HG03095 (cell line): ENCODE data around the gene HAP1.
"Not testable (repeated sequence)": the region's sequence is repeated elsewhere in the genome, so short reads cannot be mapped to it uniquely, and the experiment has no call there.

ENCODE experiments used
- ATAC-seq: cut with Tn5 transposase; IDR thresholded peaks from one replicate; pipeline ENCODE4 v1.9.1; 2021; ENCODE audit warnings: moderate library complexity; ENCODE audit not compliant: unreplicated experiment

HAP1 gene

DNA sequence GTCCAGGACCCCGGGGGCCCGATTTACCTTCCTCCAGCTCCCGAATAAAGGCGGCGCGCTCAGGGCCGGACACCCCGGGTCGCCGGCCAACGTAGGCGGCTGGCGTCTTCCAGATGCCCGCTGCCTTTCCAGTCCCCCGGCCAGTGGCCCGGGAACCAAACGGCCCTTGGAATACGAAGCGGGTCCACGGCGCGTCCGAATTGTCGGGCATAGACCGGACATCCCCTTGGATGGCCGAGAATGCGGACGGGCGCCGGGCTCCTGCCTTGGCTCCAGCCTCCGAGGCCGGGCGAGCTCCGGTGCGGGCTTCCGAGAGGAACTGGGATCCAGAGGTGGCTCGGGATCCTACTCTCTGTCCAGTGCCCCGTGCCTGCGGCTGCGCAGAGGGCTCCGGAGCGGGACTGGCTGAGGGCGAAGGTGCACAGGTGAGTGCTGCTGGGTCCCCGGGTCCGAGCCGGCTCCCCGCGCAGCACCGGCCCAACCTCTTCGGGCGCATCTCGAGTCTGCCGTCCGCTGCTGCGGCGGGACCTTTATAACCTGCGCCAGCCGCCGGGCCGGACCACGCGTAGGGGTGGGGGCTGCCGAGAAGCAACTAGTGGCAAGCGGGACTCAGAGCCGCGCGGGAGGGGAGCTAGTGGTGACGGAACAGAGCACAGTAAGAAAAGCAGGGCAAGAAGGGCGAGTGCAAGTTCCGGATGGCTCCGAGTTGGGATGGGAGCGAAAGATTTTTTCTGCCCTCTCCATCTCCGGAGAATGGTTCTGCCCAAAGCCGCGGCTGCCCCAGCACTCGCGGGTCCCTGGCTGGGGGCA is at the start of gene HAP1:
HAP1 (minus strand) TSS at position 505 of the 810 bp plus-strand sequence; CDS start at position 496, 9 bp downstream.
- no peak for ATAC-seq

- ATAC-seq, result no peak
Measured at GRCh38 chr17:41782142-41782541, 47.7 kb upstream of the HAP1 start.

GRCh38 chr17:41781404-41782110 is 47.1 kb upstream of the HAP1 start:
- no peak for ATAC-seq

DNA sequence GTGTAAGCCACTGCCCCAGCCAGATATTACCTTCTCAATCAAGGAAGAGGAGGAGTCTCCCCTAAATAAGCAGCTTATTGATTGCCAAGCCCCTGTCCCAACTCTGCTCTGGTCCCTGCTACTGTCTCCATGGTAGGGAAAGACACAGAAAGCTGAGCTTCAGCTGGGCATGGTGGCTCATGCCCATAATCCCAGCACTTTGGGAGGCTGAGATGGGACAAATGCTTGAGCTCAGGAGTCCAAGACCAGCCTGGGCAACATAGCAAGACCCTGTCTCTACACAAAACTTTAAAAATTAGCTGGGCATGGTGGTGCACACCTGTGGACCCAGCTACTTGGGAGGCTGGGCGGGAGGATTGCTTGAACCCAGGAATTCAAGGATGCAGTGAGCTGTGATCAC is 45.5 kb upstream of the HAP1 start:
- ATAC-seq, result no peak

GRCh38 chr17:41777574-41778188 is 43.2 kb upstream of the HAP1 start:
- no peak for ATAC-seq

DNA sequence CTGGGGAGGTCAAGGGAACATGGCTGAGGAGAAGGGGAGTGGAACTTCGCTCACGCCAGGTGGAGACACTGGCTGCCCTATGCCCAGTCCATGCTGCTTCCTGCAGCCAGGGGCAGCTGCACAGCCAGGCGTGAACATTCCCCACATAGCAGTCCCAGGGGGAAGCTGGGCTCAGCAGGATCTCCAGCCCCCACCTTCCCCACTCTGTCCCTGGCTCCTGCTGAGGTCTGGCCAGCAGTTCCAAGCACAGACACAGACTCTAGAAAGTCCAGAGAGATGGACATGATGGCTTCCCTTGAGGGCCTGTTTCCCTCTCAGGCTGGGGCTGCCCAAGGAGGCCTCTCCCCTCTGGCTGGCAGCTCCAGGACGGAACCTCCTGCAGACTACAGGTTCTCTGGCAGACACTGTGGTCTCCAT is 42.7 kb upstream of the HAP1 start:
- ATAC-seq, result no peak

GRCh38 chr17:41776262-41776900 is 41.9 kb upstream of the HAP1 start:
- not testable (repeated sequence) for ATAC-seq

GRCh38 chr17:41775394-41776226 is 41.2 kb upstream of the HAP1 start:
- ATAC-seq, result no peak

DNA sequence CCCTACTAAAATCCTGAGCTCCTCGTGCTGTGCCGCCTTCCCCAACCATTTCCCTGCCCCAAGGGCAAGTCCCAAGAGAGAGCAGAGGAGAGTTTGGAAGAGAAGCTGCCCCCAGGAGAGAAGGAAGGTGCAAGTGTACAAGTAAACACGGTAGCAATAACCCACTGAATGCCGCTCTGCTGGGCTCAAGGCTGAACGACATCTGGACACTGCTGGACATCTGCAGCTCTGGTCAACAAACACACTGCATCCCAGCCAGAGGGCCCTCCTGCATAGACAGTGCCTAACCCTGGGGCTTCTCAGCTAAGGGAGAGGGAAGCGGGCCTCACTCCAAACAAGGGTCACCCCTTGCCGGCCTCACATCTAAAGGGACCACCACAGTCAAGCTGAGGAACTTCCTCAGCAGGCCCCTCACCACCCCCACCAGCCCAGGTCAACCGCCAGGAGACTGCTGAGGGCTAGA is 39.3 kb upstream of the HAP1 start:
- no peak for ATAC-seq

GRCh38 chr17:41773190-41773588 is 38.7 kb upstream of the HAP1 start:
- ATAC-seq, result no peak

DNA sequence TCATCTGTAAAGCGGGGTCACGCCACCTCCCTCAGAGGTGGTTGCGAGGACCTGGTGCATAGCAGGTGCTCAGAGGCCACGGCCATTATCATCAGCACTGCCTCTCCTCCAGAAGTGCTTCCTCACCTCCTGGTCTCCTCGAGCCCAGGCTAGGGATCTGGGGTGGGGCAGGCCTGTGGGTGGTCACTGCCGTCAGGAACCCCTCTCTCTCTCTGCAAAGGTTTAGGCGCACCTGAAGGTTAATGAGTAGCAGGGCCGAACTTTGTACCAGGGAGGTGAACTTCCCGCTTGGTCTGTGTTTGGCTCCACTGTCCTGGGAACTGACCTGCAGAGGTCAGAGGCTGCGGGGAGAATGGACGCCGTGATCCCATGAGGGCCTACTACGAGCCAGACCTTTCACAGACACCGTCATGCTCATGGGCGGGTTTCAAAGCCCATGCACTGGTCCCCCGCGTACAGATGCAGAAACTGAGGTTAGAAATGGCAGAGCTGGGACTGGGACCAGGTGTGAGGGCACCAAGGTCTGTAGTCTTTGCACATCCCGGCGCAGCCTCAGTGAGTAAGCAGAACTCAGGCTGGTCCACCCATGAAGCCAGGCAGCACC is 38.2 kb upstream of the HAP1 start:
- ATAC-seq, result no peak

DNA sequence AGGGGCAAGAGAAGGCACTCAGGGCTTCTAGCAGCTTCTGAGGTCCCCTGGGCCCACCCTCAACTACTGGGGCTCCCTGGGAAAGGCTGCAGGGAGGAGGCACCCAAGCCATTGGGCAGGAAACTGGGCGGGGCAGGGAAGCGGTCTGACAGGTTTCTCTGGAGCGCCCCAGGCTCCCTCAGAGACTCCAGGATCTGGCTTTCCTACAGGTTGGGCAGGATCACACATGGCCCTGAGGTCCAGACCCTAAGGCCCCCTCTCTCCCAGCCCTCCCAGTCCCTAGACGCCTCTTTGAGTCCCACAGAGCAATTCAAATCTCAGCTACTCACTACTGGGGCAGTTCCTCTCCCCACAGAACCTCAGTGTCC is 37.8 kb upstream of the HAP1 start:
- ATAC-seq, result no peak

DNA sequence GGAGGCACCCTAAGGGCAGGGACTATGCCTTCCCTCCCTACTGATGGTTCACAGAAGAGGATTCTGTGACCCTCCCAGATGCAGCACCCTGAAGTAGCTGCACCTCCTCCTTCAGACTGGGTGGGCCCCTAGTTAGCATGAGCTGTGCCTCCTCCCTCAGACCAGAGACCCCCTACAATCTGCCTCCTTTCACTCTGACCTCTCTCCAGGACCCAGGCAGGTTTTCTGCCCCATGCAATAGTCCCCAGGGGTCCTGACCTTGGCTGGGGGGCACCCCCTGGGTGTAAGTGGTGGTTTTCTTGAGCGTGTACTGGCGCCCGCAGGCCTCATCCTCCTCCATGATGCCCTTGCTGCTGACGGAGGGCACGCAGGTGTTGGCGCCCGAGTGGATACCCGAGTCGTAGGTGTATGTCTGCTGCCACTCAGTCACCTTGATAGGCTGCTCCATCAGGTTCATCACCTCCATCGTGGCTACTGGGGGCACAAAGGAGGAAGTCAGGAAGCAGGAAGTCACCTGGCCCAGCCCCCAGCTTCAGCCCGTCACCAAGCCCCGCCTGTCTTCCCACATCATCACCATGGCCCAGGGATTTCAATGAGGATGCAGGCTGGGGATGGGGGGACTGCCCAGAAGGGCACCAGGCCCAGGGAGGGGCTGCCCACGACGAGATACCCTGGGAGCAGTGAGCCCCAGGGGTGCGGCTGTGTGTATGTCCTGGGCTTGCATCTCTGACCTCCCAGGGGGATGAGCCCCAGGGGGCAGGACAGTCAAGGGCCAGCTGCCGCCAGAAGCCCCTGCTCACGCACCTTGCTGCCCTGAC is 37.2 kb upstream of the HAP1 start:
- ATAC-seq, result no peak

GRCh38 chr17:41769985-41770384 is 35.5 kb upstream of the HAP1 start:
- ATAC-seq, result no peak

DNA sequence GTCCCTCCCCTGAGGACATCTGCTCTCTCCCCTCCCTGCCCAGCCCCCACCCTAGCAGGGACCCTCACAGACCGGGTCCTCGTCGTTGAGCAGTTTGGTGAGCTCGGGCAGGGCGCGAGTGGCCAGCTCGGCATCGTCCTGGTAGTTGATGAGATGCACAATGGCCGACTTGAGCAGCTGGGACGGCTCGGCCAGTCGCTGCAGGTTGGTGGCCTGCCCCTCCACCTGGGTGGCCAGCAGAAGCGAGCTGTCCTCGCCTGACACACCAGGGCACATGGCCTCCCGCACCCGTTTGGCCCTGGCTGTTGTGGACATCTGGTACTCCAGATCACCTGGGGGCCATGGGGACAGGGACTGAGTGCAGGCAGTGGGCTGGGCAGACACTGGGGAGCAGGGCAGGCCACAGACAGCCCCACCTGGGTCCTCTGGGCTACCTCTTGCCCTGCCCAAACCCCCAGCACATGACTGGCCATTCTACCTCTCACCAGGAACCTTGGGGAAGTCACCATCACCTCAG is 35.0 kb upstream of the HAP1 start:
- no peak for ATAC-seq

- ATAC-seq, result no peak
Measured at GRCh38 chr17:41768682-41769288, 34.3 kb upstream of the HAP1 start.

DNA sequence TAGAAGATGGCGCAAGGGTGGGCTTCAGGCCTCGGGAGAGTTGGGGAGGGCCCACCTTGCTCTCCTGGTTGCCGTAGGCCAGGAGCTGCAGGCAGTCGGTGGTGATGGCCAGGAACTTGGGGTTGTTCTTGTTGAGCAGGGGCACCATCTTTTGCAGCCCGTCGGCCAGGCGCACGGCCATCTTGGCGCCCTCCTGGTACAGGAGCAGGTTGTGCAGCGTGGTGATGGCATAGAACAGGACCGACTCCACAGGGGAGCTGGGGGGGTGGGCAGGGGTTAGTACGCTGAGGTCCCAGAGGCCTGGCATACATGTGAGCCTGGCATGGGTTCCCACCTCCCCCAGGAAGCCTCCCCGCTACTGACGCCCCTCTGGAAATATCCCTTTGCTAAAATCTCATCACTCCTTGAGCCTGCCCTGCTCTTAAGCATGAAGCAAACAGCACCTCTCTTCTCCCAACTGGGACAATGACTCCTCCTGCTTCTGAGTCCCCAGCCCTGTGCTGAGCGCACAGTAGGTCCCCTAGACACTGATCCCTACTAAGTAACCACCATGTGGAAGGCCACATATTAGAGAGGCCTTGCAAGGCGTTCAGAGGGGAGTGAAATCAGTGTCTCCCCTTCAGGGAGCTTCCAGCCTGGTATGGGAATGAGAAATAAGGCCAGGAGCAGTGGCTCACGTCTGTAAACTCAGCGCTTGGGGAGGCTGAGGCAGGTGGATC is 33.0 kb upstream of the HAP1 start:
- ATAC-seq, result no peak

GRCh38 chr17:41766135-41766534 is 31.7 kb upstream of the HAP1 start:
- no peak for ATAC-seq
